Measurements from ENCODE around the gene BRD3.
A peak's percentile ranks its signal among the peaks of the same experiment; 100 is the strongest.

The BRD3 gene

GRCh38 chr9:134066526-134066912 is 1.3 kb downstream of the BRD3 start:
- no peak overlapping the region for H2AFZ ChIP-seq (ENCODE audit: low read length, unreplicated experiment)
- no peaks in the 10 kb centered on the region for H3K36me3 ChIP-seq (ENCODE audit: insufficient read depth, low read length)
- H3K4me3 ChIP-seq (ENCODE audit: low read depth, low read length) = peak overlapping the region; percentile 100
- H3K27me3 ChIP-seq (ENCODE audit: insufficient read depth, low read length) = peaks cover 22% of the 10 kb centered on the region
- H3K27ac ChIP-seq (ENCODE audit: low read depth, low read length) = peak overlapping the region; percentile 46
- peaks cover 5% of the 10 kb centered on the region for H3K4me1 ChIP-seq (ENCODE audit: control insufficient read depth, insufficient read depth, low read length, unreplicated experiment)
- H3K79me2 ChIP-seq (ENCODE audit: control insufficient read depth, insufficient read depth, low read length, unreplicated experiment) = peaks cover 59% of the 10 kb centered on the region

DNA sequence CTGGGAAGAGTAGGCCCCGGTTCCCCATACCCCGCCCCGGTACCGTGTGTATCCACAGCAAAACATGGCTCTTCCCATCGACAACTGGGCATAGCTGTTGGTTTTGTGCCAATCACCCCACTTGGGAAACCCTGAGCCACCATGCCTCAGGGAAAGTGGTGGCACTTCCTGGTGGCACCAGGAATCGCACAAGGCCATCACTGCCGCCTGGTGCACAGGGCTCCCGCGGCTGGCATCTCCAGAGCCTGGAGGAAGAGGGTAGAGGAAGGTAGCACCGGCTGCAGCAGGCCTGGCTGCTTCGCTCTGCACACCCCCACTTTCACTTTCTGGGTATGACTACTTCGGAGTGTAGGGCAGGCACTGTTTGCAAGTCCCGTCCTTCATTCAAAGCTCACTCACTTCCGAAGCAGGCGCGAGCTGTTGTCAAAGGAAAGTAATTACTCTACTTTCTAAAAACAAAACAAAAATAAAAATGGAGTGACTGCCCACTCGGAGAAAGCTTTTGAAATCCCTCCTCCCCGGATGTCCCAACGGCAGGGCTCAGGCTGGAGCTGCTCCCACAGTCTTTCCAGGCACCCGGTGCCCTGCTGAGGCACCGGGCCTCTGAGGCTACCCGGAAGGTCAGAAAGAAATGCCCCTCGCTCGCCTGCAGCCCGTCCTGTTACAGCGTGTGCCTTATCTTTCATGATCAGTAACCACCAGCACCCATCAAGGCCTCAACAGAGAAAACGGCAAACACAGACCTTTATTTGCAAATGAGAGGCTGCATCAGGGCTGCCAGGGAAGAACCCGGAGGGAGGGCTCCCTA is 2.0 kb downstream of the BRD3 start:
- H3K4me1 ChIP-seq (ENCODE audit: control insufficient read depth, insufficient read depth, low read length, unreplicated experiment) = peaks cover 11% of the 10 kb centered on the region

GRCh38 chr9:134064711-134065110 is 3.1 kb downstream of the BRD3 start:
- H3K4me1 ChIP-seq (ENCODE audit: control insufficient read depth, insufficient read depth, low read length, unreplicated experiment) = peaks cover 16% of the 10 kb centered on the region
- no peaks in the 10 kb centered on the region for H3K36me3 ChIP-seq (ENCODE audit: insufficient read depth, low read length)
- no peak overlapping the region for H3K4me3 ChIP-seq (ENCODE audit: low read depth, low read length)
- H2AFZ ChIP-seq (ENCODE audit: low read length, unreplicated experiment) = no peak overlapping the region
- peaks cover 5% of the 10 kb centered on the region for H3K27me3 ChIP-seq (ENCODE audit: insufficient read depth, low read length)
- H3K27ac ChIP-seq (ENCODE audit: low read depth, low read length) = no peak overlapping the region
- H3K79me2 ChIP-seq (ENCODE audit: control insufficient read depth, insufficient read depth, low read length, unreplicated experiment) = peaks cover 77% of the 10 kb centered on the region

More for the DNA sequence above, 2.0 kb downstream of the BRD3 start:
- H3K27ac ChIP-seq (ENCODE audit: low read depth, low read length) = peak overlapping the region; percentile 46
- no peaks in the 10 kb centered on the region for H3K36me3 ChIP-seq (ENCODE audit: insufficient read depth, low read length)
- no peak overlapping the region for H2AFZ ChIP-seq (ENCODE audit: low read length, unreplicated experiment)
- peaks cover 16% of the 10 kb centered on the region for H3K27me3 ChIP-seq (ENCODE audit: insufficient read depth, low read length)
- H3K4me3 ChIP-seq (ENCODE audit: low read depth, low read length) = peak overlapping the region; percentile 100
- peaks cover 66% of the 10 kb centered on the region for H3K79me2 ChIP-seq (ENCODE audit: control insufficient read depth, insufficient read depth, low read length, unreplicated experiment)

DNA sequence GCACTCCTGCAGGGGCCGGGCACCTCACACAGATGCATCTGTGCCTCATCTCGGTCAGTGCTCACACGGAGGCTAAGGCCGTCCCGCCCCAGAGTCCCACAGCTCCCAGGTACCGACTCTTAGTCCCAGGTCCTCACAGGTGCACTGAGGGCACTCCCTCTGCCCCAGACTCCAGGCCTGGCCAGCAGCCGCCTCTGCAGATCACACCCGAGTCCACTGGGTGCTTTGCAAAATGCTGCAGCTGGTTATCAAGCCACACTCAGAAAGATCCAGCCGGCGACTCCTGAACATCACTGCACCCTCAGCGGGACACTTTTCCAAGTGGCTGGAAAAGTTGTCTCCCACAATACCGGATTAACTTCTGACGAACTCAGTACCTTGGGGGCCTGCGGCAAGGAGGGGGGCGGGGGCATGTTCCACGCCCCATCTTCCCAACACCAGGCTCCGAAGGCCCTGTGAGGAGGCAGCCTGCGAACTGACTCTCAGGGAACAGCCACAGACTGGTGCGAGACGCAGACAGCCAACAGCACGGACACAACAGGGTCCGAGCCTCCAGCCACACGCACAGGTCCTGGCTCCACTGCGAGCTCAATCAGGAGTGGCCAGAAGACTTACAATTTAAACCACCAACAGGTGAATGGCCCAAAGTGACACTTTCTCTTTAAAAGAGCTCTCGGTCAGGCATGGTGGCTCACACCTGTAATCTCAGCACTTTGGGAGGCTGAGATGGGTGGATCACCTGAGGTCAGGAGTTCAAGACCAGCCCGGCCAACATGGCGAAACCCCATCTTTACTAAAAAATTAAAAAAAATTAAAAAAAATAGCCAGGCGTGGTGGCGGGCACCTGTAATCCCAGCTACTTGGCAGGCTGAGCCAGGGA is 4.0 kb downstream of the BRD3 start:
- peaks cover 86% of the 10 kb centered on the region for H3K79me2 ChIP-seq (ENCODE audit: control insufficient read depth, insufficient read depth, low read length, unreplicated experiment)

GRCh38 chr9:134063088-134063570 is 4.7 kb downstream of the BRD3 start:
- Histone ChIP-seq H3K27ac (ENCODE audit: low read depth, low read length) (no peak overlapping the region), H3K79me2 (ENCODE audit: control insufficient read depth, insufficient read depth, low read length, unreplicated experiment) (peaks cover 92% of the 10 kb centered on the region), H2AFZ (ENCODE audit: low read length, unreplicated experiment) (no peak overlapping the region), H3K27me3 (ENCODE audit: insufficient read depth, low read length) (no peaks in the 10 kb centered on the region), H3K4me1 (ENCODE audit: control insufficient read depth, insufficient read depth, low read length, unreplicated experiment) (peaks cover 31% of the 10 kb centered on the region), H3K36me3 (ENCODE audit: insufficient read depth, low read length) (no peaks in the 10 kb centered on the region), H3K4me3 (ENCODE audit: low read depth, low read length) (no peak overlapping the region)

More for the DNA sequence above, 4.0 kb downstream of the BRD3 start:
- H3K27ac ChIP-seq (ENCODE audit: low read depth, low read length) = no peak overlapping the region
- H3K27me3 ChIP-seq (ENCODE audit: insufficient read depth, low read length) = no peaks in the 10 kb centered on the region
- H3K4me3 ChIP-seq (ENCODE audit: low read depth, low read length) = no peak overlapping the region
- no peaks in the 10 kb centered on the region for H3K36me3 ChIP-seq (ENCODE audit: insufficient read depth, low read length)
- H2AFZ ChIP-seq (ENCODE audit: low read length, unreplicated experiment) = no peak overlapping the region
- peaks cover 25% of the 10 kb centered on the region for H3K4me1 ChIP-seq (ENCODE audit: control insufficient read depth, insufficient read depth, low read length, unreplicated experiment)

DNA sequence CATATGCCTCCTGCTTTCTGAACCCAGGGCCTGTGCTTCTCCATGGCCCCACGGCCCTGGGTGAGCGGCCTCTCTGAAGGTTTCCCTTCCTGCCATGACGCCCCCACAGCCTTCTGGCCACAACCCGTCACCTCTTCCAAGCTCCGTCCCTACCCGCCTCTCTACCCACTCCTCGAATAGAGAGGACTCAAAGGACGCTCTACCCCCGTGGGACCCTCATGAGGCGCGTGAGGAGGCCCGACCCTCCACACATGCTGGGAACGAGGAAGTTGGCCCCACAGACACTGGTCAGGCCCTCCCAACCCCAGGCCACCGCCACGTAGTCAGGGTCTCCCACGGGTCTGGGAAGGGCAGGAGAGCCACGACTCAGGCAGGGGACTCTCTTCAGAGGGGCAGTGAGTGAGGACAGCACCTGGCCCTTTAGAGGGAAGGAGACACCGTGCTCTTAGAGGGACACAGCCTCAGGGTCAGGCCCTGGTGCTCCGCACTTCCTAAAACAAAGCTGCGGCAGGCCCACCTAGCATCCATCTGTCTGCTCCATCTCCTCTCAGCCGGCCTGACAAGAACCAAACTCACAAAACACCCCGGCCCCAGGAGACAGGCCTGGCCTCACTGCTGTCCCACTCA is 5.3 kb downstream of the BRD3 start:
- peaks cover 97% of the 10 kb centered on the region for H3K79me2 ChIP-seq (ENCODE audit: control insufficient read depth, insufficient read depth, low read length, unreplicated experiment)
- no peak overlapping the region for H3K4me3 ChIP-seq (ENCODE audit: low read depth, low read length)
- no peaks in the 10 kb centered on the region for H3K27me3 ChIP-seq (ENCODE audit: insufficient read depth, low read length)
- no peak overlapping the region for H2AFZ ChIP-seq (ENCODE audit: low read length, unreplicated experiment)
- peaks cover 36% of the 10 kb centered on the region for H3K4me1 ChIP-seq (ENCODE audit: control insufficient read depth, insufficient read depth, low read length, unreplicated experiment)
- no peaks in the 10 kb centered on the region for H3K36me3 ChIP-seq (ENCODE audit: insufficient read depth, low read length)
- no peak overlapping the region for H3K27ac ChIP-seq (ENCODE audit: low read depth, low read length)

DNA sequence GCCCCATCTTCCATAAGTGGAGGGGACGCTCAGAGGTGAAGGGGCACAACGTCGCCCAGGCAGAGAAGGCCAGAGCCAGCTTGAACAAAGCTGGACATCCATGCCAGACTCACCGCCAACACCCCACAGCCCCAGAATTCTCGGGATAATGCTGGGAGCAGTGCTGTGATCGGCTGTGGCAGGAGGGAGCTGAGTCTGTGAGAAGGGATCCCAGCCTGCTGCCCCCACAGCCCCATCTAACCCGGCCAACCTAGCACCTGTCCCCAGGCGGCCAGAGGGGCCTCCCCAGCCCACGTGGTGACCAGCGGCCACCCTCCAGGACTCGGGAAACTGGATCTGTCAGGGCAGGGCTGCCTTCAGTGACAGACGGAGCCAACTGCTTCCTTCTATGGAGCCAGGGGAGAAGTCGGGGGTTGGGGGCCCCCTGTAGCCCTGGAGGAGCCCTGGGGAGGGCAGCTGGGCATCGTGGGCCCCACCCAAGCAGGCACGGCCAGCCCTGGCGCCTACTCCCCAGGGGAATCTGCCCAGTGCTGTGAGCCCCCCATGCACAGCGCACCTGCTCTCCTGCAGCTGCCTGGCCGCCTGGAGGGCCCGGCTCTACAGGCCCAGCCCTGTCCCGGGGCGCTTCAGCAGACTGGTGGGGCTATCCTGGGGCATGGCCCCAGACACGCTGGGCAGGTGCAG is 6.0 kb downstream of the BRD3 start:
- Histone ChIP-seq H3K4me1 (ENCODE audit: control insufficient read depth, insufficient read depth, low read length, unreplicated experiment) (peaks cover 39% of the 10 kb centered on the region), H3K36me3 (ENCODE audit: insufficient read depth, low read length) (no peaks in the 10 kb centered on the region), H3K27ac (ENCODE audit: low read depth, low read length) (no peak overlapping the region), H2AFZ (ENCODE audit: low read length, unreplicated experiment) (no peak overlapping the region), H3K79me2 (ENCODE audit: control insufficient read depth, insufficient read depth, low read length, unreplicated experiment) (peaks cover 98% of the 10 kb centered on the region), H3K4me3 (ENCODE audit: low read depth, low read length) (no peak overlapping the region), H3K27me3 (ENCODE audit: insufficient read depth, low read length) (no peaks in the 10 kb centered on the region)

DNA sequence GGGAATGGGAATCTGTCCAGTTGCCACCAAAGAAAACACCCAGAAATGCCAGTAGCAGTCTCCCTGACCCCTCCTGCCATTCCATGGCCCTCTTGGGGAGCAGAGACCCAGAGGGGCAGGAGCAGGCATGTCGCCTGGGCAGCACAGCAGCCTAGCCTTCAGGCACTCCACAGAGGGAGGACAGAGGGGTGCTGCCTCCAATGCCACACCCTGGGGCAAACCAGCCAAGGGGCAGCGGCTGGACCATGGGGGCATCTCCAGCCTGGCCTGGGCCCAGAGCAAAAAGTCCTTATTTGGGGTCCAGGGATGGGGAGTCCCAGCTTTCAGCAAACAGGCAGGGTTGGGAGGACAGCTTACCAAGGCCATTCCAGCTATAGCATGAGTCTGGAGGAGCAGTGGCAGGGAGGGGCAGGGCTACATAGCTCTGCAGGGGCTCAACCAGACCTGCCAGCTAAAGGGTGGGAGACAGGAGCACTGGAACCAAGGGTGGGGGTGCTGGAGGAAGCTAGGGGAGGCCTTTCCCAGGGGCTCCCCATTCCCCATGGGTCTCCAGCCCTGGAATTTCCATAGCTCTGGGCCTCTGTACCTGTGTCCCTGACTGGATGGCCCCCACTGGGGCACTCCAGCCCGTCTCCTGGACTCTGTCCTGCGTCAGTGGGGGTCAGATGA is 6.7 kb downstream of the BRD3 start:
- no peak overlapping the region for H2AFZ ChIP-seq (ENCODE audit: low read length, unreplicated experiment)
- H3K27ac ChIP-seq (ENCODE audit: low read depth, low read length) = no peak overlapping the region
- peaks cover 45% of the 10 kb centered on the region for H3K4me1 ChIP-seq (ENCODE audit: control insufficient read depth, insufficient read depth, low read length, unreplicated experiment)
- H3K27me3 ChIP-seq (ENCODE audit: insufficient read depth, low read length) = no peaks in the 10 kb centered on the region
- no peaks in the 10 kb centered on the region for H3K36me3 ChIP-seq (ENCODE audit: insufficient read depth, low read length)
- H3K4me3 ChIP-seq (ENCODE audit: low read depth, low read length) = no peak overlapping the region
- H3K79me2 ChIP-seq (ENCODE audit: control insufficient read depth, insufficient read depth, low read length, unreplicated experiment) = peaks cover 98% of the 10 kb centered on the region

DNA sequence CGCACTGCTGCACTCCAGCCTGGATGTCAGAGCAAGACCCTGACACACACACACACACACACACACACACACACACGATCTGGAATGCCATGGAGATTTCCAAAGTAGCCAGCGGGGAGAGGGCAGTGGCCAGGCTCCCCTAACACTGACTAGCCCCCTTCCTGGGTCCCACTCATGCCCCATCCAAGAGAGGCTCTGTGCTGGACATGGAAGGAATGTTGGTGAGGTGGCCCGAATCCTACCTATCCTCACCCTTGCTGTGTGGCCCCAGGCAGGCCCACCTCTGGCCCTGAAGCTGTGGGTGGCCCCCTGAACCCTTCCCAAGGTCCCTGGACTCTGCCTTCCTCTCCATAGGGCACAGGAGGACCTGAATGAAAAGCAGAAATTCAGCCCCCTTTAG is 7.3 kb downstream of the BRD3 start:
- no peak overlapping the region for H2AFZ ChIP-seq (ENCODE audit: low read length, unreplicated experiment)
- no peak overlapping the region for H3K27ac ChIP-seq (ENCODE audit: low read depth, low read length)
- H3K27me3 ChIP-seq (ENCODE audit: insufficient read depth, low read length) = no peaks in the 10 kb centered on the region
- H3K4me1 ChIP-seq (ENCODE audit: control insufficient read depth, insufficient read depth, low read length, unreplicated experiment) = peaks cover 50% of the 10 kb centered on the region
- no peak overlapping the region for H3K4me3 ChIP-seq (ENCODE audit: low read depth, low read length)
- H3K36me3 ChIP-seq (ENCODE audit: insufficient read depth, low read length) = no peaks in the 10 kb centered on the region
- peaks cover 99% of the 10 kb centered on the region for H3K79me2 ChIP-seq (ENCODE audit: control insufficient read depth, insufficient read depth, low read length, unreplicated experiment)
